Chondrocyte (in vitro differentiated cells): ENCODE data around the gene PNMA8B. TPM values are rescaled to one million over a fixed set of nuclear protein-coding genes. Genes with fewer than 3 reads are reported as not detected.
A peak's percentile ranks its signal among the peaks of the same experiment; 100 is the strongest.

Source experiments
- DNase-seq: peaks from one replicate; pipeline ENCODE4 v3.0.0; 2021; ENCODE audit warnings: mixed read lengths, low spot score
- H3K27ac Mint-ChIP-seq: one replicate; pipeline ENCODE4 v1.8.0; 2021; ENCODE audit warnings: mild to moderate bottlenecking, moderate library complexity, mixed read lengths; ENCODE audit not compliant: unreplicated experiment
- H3K27me3 Mint-ChIP-seq: 2 replicates; pipeline ENCODE4 v1.8.0; 2021; ENCODE audit warnings: low read depth, mixed read lengths
- H3K36me3 Mint-ChIP-seq: 2 replicates; pipeline ENCODE4 v1.8.0; 2021; ENCODE audit warnings: low read depth, mixed read lengths
- H3K4me1 Mint-ChIP-seq: 2 replicates; pipeline ENCODE4 v1.8.0; 2021; ENCODE audit warnings: low read depth, mild to moderate bottlenecking, mixed read lengths
- H3K4me3 Mint-ChIP-seq: one replicate; pipeline ENCODE4 v1.8.0; 2021; ENCODE audit warnings: mild to moderate bottlenecking, moderate library complexity, mixed read lengths; ENCODE audit not compliant: unreplicated experiment
- H3K9me3 Mint-ChIP-seq: 2 replicates; pipeline ENCODE4 v1.8.0; 2021; ENCODE audit warnings: low read depth, mixed read lengths
- CTCF ChIP-seq: fragments of 200-600 bp; sonication (generic); IDR thresholded peaks from 2 replicates; pipeline ENCODE4 v1.5.0; 2021; ENCODE audit warnings: antibody characterized with exemption, mild to moderate bottlenecking, moderate library complexity
- total RNA-seq: library from RNA; stranded (reverse); gene quantifications from 3 replicates; pipeline ENCODE4 v1.2.1, GENCODE V29; 2021

The PNMA8B gene
- total RNA-seq, 1 donor from 2014 or later, result 2.2 TPM

GRCh38 chr19:46447824-46448223 lies 47.8 kb downstream of the PNMA8B start:
- DNase-seq, result no peak
- H3K27me3 Mint-ChIP-seq, result no peaks in the 10 kb centered on the region
- peaks cover 30% of the 10 kb centered on the region for H3K4me1 Mint-ChIP-seq
- H3K4me3 Mint-ChIP-seq, result no peak overlapping the region
- no peak for TF ChIP-seq CTCF
- peak overlapping the region; percentile 68 for H3K27ac Mint-ChIP-seq
- peaks cover 3% of the 10 kb centered on the region for H3K36me3 Mint-ChIP-seq
- H3K9me3 Mint-ChIP-seq, result peaks cover 7% of the 10 kb centered on the region

- H3K4me1 Mint-ChIP-seq, result peaks cover 35% of the 10 kb centered on the region
- H3K27ac Mint-ChIP-seq, result no peak overlapping the region
These were observed 48.7 kb downstream of the PNMA8B start for GRCh38 chr19:46447006-46447405.

GRCh38 chr19:46446021-46446420 lies 49.6 kb downstream of the PNMA8B start:
- no peak overlapping the region for H3K4me3 Mint-ChIP-seq
- H3K36me3 Mint-ChIP-seq, result peaks cover 3% of the 10 kb centered on the region
- peaks cover 7% of the 10 kb centered on the region for H3K9me3 Mint-ChIP-seq
- no peak for DNase-seq
- no peak for TF ChIP-seq CTCF
- peaks cover 32% of the 10 kb centered on the region for H3K4me1 Mint-ChIP-seq
- no peaks in the 10 kb centered on the region for H3K27me3 Mint-ChIP-seq
- no peak overlapping the region for H3K27ac Mint-ChIP-seq

More at GRCh38 chr19:46447006-46447405, 48.7 kb downstream of the PNMA8B start:
- TF ChIP-seq CTCF, result no peak
- DNase-seq, result no peak
- Mint-ChIP-seq H3K27me3 (no peaks in the 10 kb centered on the region), H3K9me3 (peaks cover 7% of the 10 kb centered on the region), H3K36me3 (peaks cover 3% of the 10 kb centered on the region), H3K4me3 (no peak overlapping the region)

- H3K27me3 Mint-ChIP-seq, result no peaks in the 10 kb centered on the region
- peaks cover 22% of the 10 kb centered on the region for H3K4me1 Mint-ChIP-seq
- DNase-seq, result no peak
- peak overlapping the region; percentile 64 for H3K27ac Mint-ChIP-seq
- no peak overlapping the region for H3K4me3 Mint-ChIP-seq
- no peaks in the 10 kb centered on the region for H3K9me3 Mint-ChIP-seq
- no peak for TF ChIP-seq CTCF
- H3K36me3 Mint-ChIP-seq, result no peaks in the 10 kb centered on the region
These were observed 52.7 kb downstream of the PNMA8B start for GRCh38 chr19:46442808-46443450.

GRCh38 chr19:46441866-46442265 lies 53.8 kb downstream of the PNMA8B start:
- H3K27ac Mint-ChIP-seq, result peak overlapping the region; percentile 11
- no peaks in the 10 kb centered on the region for H3K36me3 Mint-ChIP-seq
- no peak overlapping the region for H3K4me3 Mint-ChIP-seq
- no peaks in the 10 kb centered on the region for H3K27me3 Mint-ChIP-seq
- H3K9me3 Mint-ChIP-seq, result no peaks in the 10 kb centered on the region
- peaks cover 16% of the 10 kb centered on the region for H3K4me1 Mint-ChIP-seq
- TF ChIP-seq CTCF, result no peak
- no peak for DNase-seq

Other genes starting within 250 kb of the PNMA8B start
- 78.3 to 113 TPM (median 88.1 TPM) in 3 replicates for gene HIF3A, start 198.8 kb downstream of the PNMA8B start, total RNA-seq
- gene PPP5C, start 148.8 kb downstream of the PNMA8B start, total RNA-seq, result 62.5 to 90.6 TPM (median 62.6 TPM) in 3 replicates
- gene CCDC8, start 82.3 kb downstream of the PNMA8B start, total RNA-seq, result 39.3 to 53.2 TPM (median 39.5 TPM) in 3 replicates
- gene PNMA8C, start 66.9 kb downstream of the PNMA8B start, total RNA-seq, result 0.10 to 0.27 TPM (median 0.20 TPM) in 3 replicates
- 10.1 to 16.1 TPM (median 10.1 TPM) in 3 replicates for gene PNMA8A, start 24.3 kb downstream of the PNMA8B start, total RNA-seq
- gene CALM3, start 105.5 kb upstream of the PNMA8B start, total RNA-seq, result 137 to 148 TPM (median 144 TPM) in 3 replicates
- gene PTGIR, start 129.2 kb upstream of the PNMA8B start, total RNA-seq, result 0.80 to 2.4 TPM (median 2.2 TPM) in 3 replicates
- not detected in 3 replicates for gene GNG8, start 140.3 kb upstream of the PNMA8B start, total RNA-seq
- gene DACT3, start 165.3 kb upstream of the PNMA8B start, total RNA-seq, result 17.1 to 18.7 TPM (median 18.5 TPM) in 3 replicates
- gene PRKD2, start 221.2 kb upstream of the PNMA8B start, total RNA-seq, result 21.9 to 31.9 TPM (median 23.3 TPM) in 3 replicates